ENCODE measurements around the gene UVRAG. TPM values are rescaled to one million over a fixed set of nuclear protein-coding genes. Genes with fewer than 3 reads are reported as not detected.

The UVRAG gene
- total RNA-seq, 1 donor from 2014 or later, result 18.6 TPM

- no peak for DNase-seq (ENCODE audit: low spot score)
- intact Hi-C loops (cut with micrococcal nuclease), result no loop called here
- Mint-ChIP-seq H3K36me3 (ENCODE audit: low read depth) (no peaks in the 10 kb centered on the region), H3K4me1 (ENCODE audit: low read depth) (no peaks in the 10 kb centered on the region), H3K27ac (no peak overlapping the region), H3K9me3 (no peaks in the 10 kb centered on the region), H3K4me3 (no peak overlapping the region), H3K27me3 (ENCODE audit: insufficient read depth) (peaks cover 2% of the 10 kb centered on the region)
Measured at GRCh38 chr11:76177250-76177686, 362.3 kb downstream of the UVRAG start.

- no peak for DNase-seq (ENCODE audit: low spot score)
- Mint-ChIP-seq H3K4me1 (ENCODE audit: low read depth) (no peaks in the 10 kb centered on the region), H3K27me3 (ENCODE audit: insufficient read depth) (no peaks in the 10 kb centered on the region), H3K36me3 (ENCODE audit: low read depth) (no peaks in the 10 kb centered on the region), H3K27ac (no peak overlapping the region), H3K4me3 (no peak overlapping the region), H3K9me3 (no peaks in the 10 kb centered on the region)
- intact Hi-C loops (cut with micrococcal nuclease), result no loop called here
Measured at GRCh38 chr11:76179147-76179546, 364.1 kb downstream of the UVRAG start.

- Mint-ChIP-seq H3K4me1 (ENCODE audit: low read depth) (no peaks in the 10 kb centered on the region), H3K4me3 (no peak overlapping the region), H3K27me3 (ENCODE audit: insufficient read depth) (peaks cover 5% of the 10 kb centered on the region), H3K9me3 (no peaks in the 10 kb centered on the region), H3K36me3 (ENCODE audit: low read depth) (no peaks in the 10 kb centered on the region), H3K27ac (no peak overlapping the region)
- intact Hi-C loops (cut with micrococcal nuclease), result no loop called here
- no peak for DNase-seq (ENCODE audit: low spot score)
Measured at GRCh38 chr11:76181371-76181770, 366.4 kb downstream of the UVRAG start.

GRCh38 chr11:76184551-76184993 is 369.6 kb downstream of the UVRAG start:
- Mint-ChIP-seq H3K4me3 (no peak overlapping the region), H3K4me1 (ENCODE audit: low read depth) (no peaks in the 10 kb centered on the region), H3K36me3 (ENCODE audit: low read depth) (no peaks in the 10 kb centered on the region), H3K9me3 (no peaks in the 10 kb centered on the region), H3K27me3 (ENCODE audit: insufficient read depth) (peaks cover 5% of the 10 kb centered on the region), H3K27ac (no peak overlapping the region)
- no peak for DNase-seq (ENCODE audit: low spot score)
- intact Hi-C loops (cut with micrococcal nuclease), result no loop called here

GRCh38 chr11:76185511-76185910 is 370.5 kb downstream of the UVRAG start:
- Mint-ChIP-seq H3K9me3 (no peaks in the 10 kb centered on the region), H3K4me1 (ENCODE audit: low read depth) (no peaks in the 10 kb centered on the region), H3K36me3 (ENCODE audit: low read depth) (no peaks in the 10 kb centered on the region), H3K27me3 (ENCODE audit: insufficient read depth) (peaks cover 5% of the 10 kb centered on the region), H3K27ac (no peak overlapping the region), H3K4me3 (no peak overlapping the region)
- intact Hi-C loops (cut with micrococcal nuclease), result no loop called here
- DNase-seq (ENCODE audit: low spot score), result no peak

- intact Hi-C loops (cut with micrococcal nuclease), result no loop called here
- H3K9me3 Mint-ChIP-seq, result no peaks in the 10 kb centered on the region
Measured at GRCh38 chr11:76185931-76186401, 371.0 kb downstream of the UVRAG start.

GRCh38 chr11:76186776-76187279 is 371.8 kb downstream of the UVRAG start:
- H3K9me3 Mint-ChIP-seq, result no peaks in the 10 kb centered on the region
- H3K27ac Mint-ChIP-seq, result no peak overlapping the region
- no peaks in the 10 kb centered on the region for H3K36me3 Mint-ChIP-seq (ENCODE audit: low read depth)
- H3K4me1 Mint-ChIP-seq (ENCODE audit: low read depth), result no peaks in the 10 kb centered on the region
- no peak for DNase-seq (ENCODE audit: low spot score)
- no peak overlapping the region for H3K4me3 Mint-ChIP-seq
- peaks cover 5% of the 10 kb centered on the region for H3K27me3 Mint-ChIP-seq (ENCODE audit: insufficient read depth)
- intact Hi-C loops (cut with micrococcal nuclease), result no loop called here

More at GRCh38 chr11:76185931-76186401, 371.0 kb downstream of the UVRAG start:
- Mint-ChIP-seq H3K4me3 (no peak overlapping the region), H3K36me3 (ENCODE audit: low read depth) (no peaks in the 10 kb centered on the region), H3K27ac (no peak overlapping the region), H3K27me3 (ENCODE audit: insufficient read depth) (peaks cover 5% of the 10 kb centered on the region), H3K4me1 (ENCODE audit: low read depth) (no peaks in the 10 kb centered on the region)
- DNase-seq (ENCODE audit: low spot score), result no peak

GRCh38 chr11:76188873-76189272 is 373.9 kb downstream of the UVRAG start:
- no peaks in the 10 kb centered on the region for H3K4me1 Mint-ChIP-seq (ENCODE audit: low read depth)
- peaks cover 5% of the 10 kb centered on the region for H3K27me3 Mint-ChIP-seq (ENCODE audit: insufficient read depth)
- H3K27ac Mint-ChIP-seq, result no peak overlapping the region
- H3K9me3 Mint-ChIP-seq, result no peaks in the 10 kb centered on the region
- no peak for DNase-seq (ENCODE audit: low spot score)
- intact Hi-C loops (cut with micrococcal nuclease), result no loop called here
- H3K36me3 Mint-ChIP-seq (ENCODE audit: low read depth), result no peaks in the 10 kb centered on the region
- H3K4me3 Mint-ChIP-seq, result no peak overlapping the region

- Mint-ChIP-seq H3K27me3 (ENCODE audit: insufficient read depth) (peaks cover under 1% of the 10 kb centered on the region), H3K9me3 (no peaks in the 10 kb centered on the region), H3K36me3 (ENCODE audit: low read depth) (no peaks in the 10 kb centered on the region), H3K4me1 (ENCODE audit: low read depth) (no peaks in the 10 kb centered on the region), H3K4me3 (no peak overlapping the region), H3K27ac (no peak overlapping the region)
- intact Hi-C loops (cut with micrococcal nuclease), result no loop called here
- DNase-seq (ENCODE audit: low spot score), result no peak
Measured at GRCh38 chr11:76189682-76190081, 374.7 kb downstream of the UVRAG start.

- Mint-ChIP-seq H3K27ac (no peak overlapping the region), H3K27me3 (ENCODE audit: insufficient read depth) (no peaks in the 10 kb centered on the region)
Measured at GRCh38 chr11:76190376-76190775, 375.4 kb downstream of the UVRAG start.

More at GRCh38 chr11:76190376-76190775, 375.4 kb downstream of the UVRAG start:
- H3K4me1 Mint-ChIP-seq (ENCODE audit: low read depth), result no peaks in the 10 kb centered on the region
- no peaks in the 10 kb centered on the region for H3K36me3 Mint-ChIP-seq (ENCODE audit: low read depth)
- H3K9me3 Mint-ChIP-seq, result no peaks in the 10 kb centered on the region
- H3K4me3 Mint-ChIP-seq, result no peak overlapping the region
- no peak for DNase-seq (ENCODE audit: low spot score)
- intact Hi-C loops (cut with micrococcal nuclease), result no loop called here

Other genes starting within 250 kb of the UVRAG start
- gene MAP6, start 146.2 kb upstream of the UVRAG start, total RNA-seq, result 0.49 and 0.54 TPM in 2 replicates
- gene MOGAT2, start 97.4 kb upstream of the UVRAG start, total RNA-seq, result not detected in 2 replicates
- gene DGAT2, start 46.4 kb upstream of the UVRAG start, total RNA-seq, result 9.8 and 11.0 TPM in 2 replicates